ENCODE measurements around the gene CTSH. TPM values are rescaled to one million over a fixed set of nuclear protein-coding genes. Genes with fewer than 3 reads are reported as not detected.

CTSH gene
- total RNA-seq, 1 donor from 2014 or later, result 52.6 TPM

- Histone ChIP-seq H3K4me1 (peaks cover 8% of the 10 kb centered on the region), H3K27ac (replicated peaks) (no peak overlapping the region), H3K27me3 (ENCODE audit: low read depth) (no peaks in the 10 kb centered on the region), H3K4me3 (no peak overlapping the region), H3K36me3 (no peaks in the 10 kb centered on the region), H3K9me3 (replicated peaks) (no peaks in the 10 kb centered on the region)
- no peak for TF ChIP-seq CTCF (IDR thresholded peaks at IDR 0.05; ENCODE audit: borderline replicate concordance)
- intact Hi-C loops (cut with micrococcal nuclease), result loop anchor here (5.0 kb wide), 1 partner anchor 65 kb away; no protein-coding TSS in a partner anchor
- no peak for DNase-seq
Observed at GRCh38 chr15:78977091-78977571, 32.3 kb upstream of the CTSH start.

- no peak overlapping the region for H3K27ac ChIP-seq (replicated peaks)
- no peak for TF ChIP-seq CTCF (IDR thresholded peaks at IDR 0.05; ENCODE audit: borderline replicate concordance)
- H3K27me3 ChIP-seq (ENCODE audit: low read depth), result no peaks in the 10 kb centered on the region
- H3K4me3 ChIP-seq, result no peak overlapping the region
- no peaks in the 10 kb centered on the region for H3K36me3 ChIP-seq
- no peaks in the 10 kb centered on the region for H3K9me3 ChIP-seq (replicated peaks)
- peaks cover 8% of the 10 kb centered on the region for H3K4me1 ChIP-seq
- intact Hi-C loops (cut with micrococcal nuclease), result loop anchor here (5.0 kb wide), 1 partner anchor 64 kb away; no protein-coding TSS in a partner anchor
- DNase-seq, result no peak
Observed at GRCh38 chr15:78976691-78977090, 31.8 kb upstream of the CTSH start.

DNA sequence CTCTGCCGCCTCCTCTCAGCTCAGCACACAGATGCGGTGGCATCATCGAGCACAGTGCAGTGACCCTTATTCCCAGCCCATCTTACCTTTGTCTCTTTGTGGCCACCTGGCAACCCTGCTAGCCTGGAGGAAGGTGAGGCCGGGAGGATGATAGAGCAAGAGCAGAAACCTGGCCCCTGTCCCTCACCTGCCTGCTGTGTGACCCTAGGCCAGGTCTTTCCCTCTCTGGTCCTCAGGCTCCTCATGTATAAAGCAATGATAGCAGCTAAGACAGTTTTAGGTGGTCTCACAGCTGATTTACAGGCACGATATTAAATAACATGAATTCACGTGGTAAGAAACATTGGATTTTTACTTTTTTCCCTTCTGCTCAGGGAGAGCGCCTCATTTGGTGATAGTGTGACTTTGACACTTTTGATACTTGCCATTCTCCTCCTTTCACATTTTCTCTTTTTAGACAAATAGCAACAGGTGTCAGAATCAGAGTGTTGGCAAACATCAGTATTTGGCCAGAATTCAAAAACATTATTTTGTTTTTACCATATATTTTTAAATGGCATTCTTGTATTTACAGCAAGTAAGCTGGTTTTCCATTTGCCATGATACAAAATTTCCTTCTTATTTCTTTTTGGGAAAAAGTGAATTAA lies 29.5 kb upstream of the CTSH start:
- H3K36me3 ChIP-seq, result no peaks in the 10 kb centered on the region
- no peak for DNase-seq
- no peak overlapping the region for H3K4me3 ChIP-seq
- H3K4me1 ChIP-seq, result peaks cover 10% of the 10 kb centered on the region
- intact Hi-C loops (cut with micrococcal nuclease), result no loop called here
- no peaks in the 10 kb centered on the region for H3K9me3 ChIP-seq (replicated peaks)
- H3K27ac ChIP-seq (replicated peaks), result no peak overlapping the region
- H3K27me3 ChIP-seq (ENCODE audit: low read depth), result no peaks in the 10 kb centered on the region
- TF ChIP-seq CTCF (IDR thresholded peaks at IDR 0.05; ENCODE audit: borderline replicate concordance), result no peak

- TF ChIP-seq CTCF (IDR thresholded peaks at IDR 0.05; ENCODE audit: borderline replicate concordance), result no peak
- Histone ChIP-seq H3K9me3 (replicated peaks) (no peaks in the 10 kb centered on the region), H3K4me3 (no peak overlapping the region), H3K27ac (replicated peaks) (no peak overlapping the region), H3K27me3 (ENCODE audit: low read depth) (no peaks in the 10 kb centered on the region), H3K36me3 (no peaks in the 10 kb centered on the region), H3K4me1 (peaks cover 5% of the 10 kb centered on the region)
- intact Hi-C loops (cut with micrococcal nuclease), result no loop called here
- no peak for DNase-seq
Observed at GRCh38 chr15:78969687-78970349, 25.0 kb upstream of the CTSH start.

- DNase-seq, result no peak
- H3K27me3 ChIP-seq (ENCODE audit: low read depth), result no peaks in the 10 kb centered on the region
- H3K4me1 ChIP-seq, result peaks cover 5% of the 10 kb centered on the region
- intact Hi-C loops (cut with micrococcal nuclease), result no loop called here
- no peaks in the 10 kb centered on the region for H3K36me3 ChIP-seq
- no peak for TF ChIP-seq CTCF (IDR thresholded peaks at IDR 0.05; ENCODE audit: borderline replicate concordance)
- no peak overlapping the region for H3K27ac ChIP-seq (replicated peaks)
- no peaks in the 10 kb centered on the region for H3K9me3 ChIP-seq (replicated peaks)
- no peak overlapping the region for H3K4me3 ChIP-seq
Observed at GRCh38 chr15:78968539-78969271, 23.9 kb upstream of the CTSH start.
